ENCODE data around the gene CYP39A1. TPM values are rescaled to one million over a fixed set of nuclear protein-coding genes. Genes with fewer than 3 reads are reported as not detected.
A peak's percentile ranks its signal among the peaks of the same experiment; 100 is the strongest.

The CYP39A1 gene
- total RNA-seq, 1 experiment from 2014 or later: 0.54 TPM

DNA sequence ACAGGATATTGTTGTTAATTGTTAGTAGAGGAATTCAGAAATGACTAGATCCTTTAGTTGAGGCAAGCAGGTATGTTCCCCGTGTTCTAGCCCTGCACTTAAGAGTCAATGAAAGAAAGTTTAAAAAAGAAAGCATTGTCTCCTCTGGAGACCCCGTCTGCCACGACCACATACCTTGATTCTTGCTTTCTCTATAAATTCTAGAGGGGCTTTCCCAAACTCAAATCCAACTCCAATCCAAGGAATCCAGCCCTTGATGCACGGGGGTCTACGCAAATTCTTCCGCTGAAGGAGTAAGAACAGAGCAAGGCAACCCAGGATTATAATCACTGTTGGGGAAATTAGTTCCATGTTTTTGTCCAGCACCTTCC, 401 bp downstream of the CYP39A1 start (continued):
- TF ChIP-seq, protein P1, sequence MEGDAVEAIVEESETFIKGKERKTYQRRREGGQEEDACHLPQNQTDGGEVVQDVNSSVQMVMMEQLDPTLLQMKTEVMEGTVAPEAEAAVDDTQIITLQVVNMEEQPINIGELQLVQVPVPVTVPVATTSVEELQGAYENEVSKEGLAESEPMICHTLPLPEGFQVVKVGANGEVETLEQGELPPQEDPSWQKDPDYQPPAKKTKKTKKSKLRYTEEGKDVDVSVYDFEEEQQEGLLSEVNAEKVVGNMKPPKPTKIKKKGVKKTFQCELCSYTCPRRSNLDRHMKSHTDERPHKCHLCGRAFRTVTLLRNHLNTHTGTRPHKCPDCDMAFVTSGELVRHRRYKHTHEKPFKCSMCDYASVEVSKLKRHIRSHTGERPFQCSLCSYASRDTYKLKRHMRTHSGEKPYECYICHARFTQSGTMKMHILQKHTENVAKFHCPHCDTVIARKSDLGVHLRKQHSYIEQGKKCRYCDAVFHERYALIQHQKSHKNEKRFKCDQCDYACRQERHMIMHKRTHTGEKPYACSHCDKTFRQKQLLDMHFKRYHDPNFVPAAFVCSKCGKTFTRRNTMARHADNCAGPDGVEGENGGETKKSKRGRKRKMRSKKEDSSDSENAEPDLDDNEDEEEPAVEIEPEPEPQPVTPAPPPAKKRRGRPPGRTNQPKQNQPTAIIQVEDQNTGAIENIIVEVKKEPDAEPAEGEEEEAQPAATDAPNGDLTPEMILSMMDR (IDR thresholded peaks at IDR 0.05 in 2 of 3, conservative IDR thresholded peaks at IDR 0.05 in 1 of 3; ENCODE audit: borderline replicate concordance in 1 of 3, insufficient read depth in 1 of 3, low read depth in 2 of 3, low read length in 2 of 3): no peak

DNA sequence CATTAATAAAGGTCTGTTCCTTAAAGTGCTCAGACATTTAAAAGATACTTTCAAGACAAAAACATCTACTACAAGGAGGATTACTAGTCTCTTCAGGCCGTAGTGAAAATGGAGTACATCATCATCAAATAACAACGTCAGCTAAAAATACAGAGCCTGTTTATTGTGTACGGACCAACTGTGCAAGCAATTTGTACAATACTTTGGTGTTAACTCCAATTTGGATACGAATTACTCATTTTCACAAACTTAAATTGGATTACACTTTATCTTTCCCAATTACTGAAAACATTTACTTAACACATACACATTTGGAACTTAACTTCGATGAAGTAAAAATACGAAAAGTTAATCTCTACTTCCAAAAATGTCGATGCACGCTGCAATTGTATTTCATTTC, 802 bp downstream of the CYP39A1 start:
- Histone ChIP-seq H3K27ac (ENCODE audit: low read depth, low read length) (no peak overlapping the region), H3K9me2 (ENCODE audit: insufficient read depth) (no peaks in the 10 kb centered on the region), H3K4me1 (ENCODE audit: control insufficient read depth in 1 of 2, insufficient read depth in 2 of 2, low read length in 2 of 2) (peaks cover 3 to 28% of the 10 kb centered on the region in 2 experiments; a peak in 2 of 4 replicates), H4K20me1 (ENCODE audit: insufficient read depth) (no peaks in the 10 kb centered on the region), H3K9ac (ENCODE audit: low read length) (peak overlapping the region; percentile 68; the same call in 1 of the 2 replicates), H3K36me3 (ENCODE audit: control insufficient read depth in 1 of 2, insufficient read depth in 2 of 2, low read length in 2 of 2) (no peaks in the 10 kb centered on the region), H3K9me3 (ENCODE audit: control insufficient read depth in 1 of 2, insufficient read depth in 1 of 2, low read depth in 1 of 2, low read length in 2 of 2) (no peaks in the 10 kb centered on the region), H3K4me2 (ENCODE audit: low read length) (peak overlapping the region; percentile 97), H3K79me2 (ENCODE audit: insufficient read depth, low read length) (no peaks in the 10 kb centered on the region), H3K4me3 (replicated peaks in 1 of 2; ENCODE audit: low read depth in 1 of 2, low read length in 2 of 2) (peak overlapping the region; percentile 71 to 73), H3K27me3 (ENCODE audit: insufficient read depth, low read length) (no peaks in the 10 kb centered on the region), H2AFZ (ENCODE audit: low read depth, low read length, poor library complexity, severe bottlenecking) (peak overlapping the region; percentile 100)
- TF ChIP-seq, protein P1 (IDR thresholded peaks at IDR 0.05 in 2 of 3, conservative IDR thresholded peaks at IDR 0.05 in 1 of 3; ENCODE audit: borderline replicate concordance in 1 of 3, insufficient read depth in 1 of 3, low read depth in 2 of 3, low read length in 2 of 3): no peak
- no peak for TF ChIP-seq ELF1 (IDR thresholded peaks at IDR 0.05; ENCODE audit: borderline replicate concordance, low read depth)
- TF ChIP-seq RAD21 (IDR thresholded peaks at IDR 0.05; ENCODE audit: low read depth): no peak
- TF ChIP-seq CEBPB (IDR thresholded peaks at IDR 0.05; ENCODE audit: low read depth): no peak
- TF ChIP-seq POLR2AphosphoS5 (IDR thresholded peaks at IDR 0.05; ENCODE audit: low read depth, low read length): no peak
- no peak for TF ChIP-seq EZH2 (IDR thresholded peaks at IDR 0.05)
- TF ChIP-seq, protein P2, sequence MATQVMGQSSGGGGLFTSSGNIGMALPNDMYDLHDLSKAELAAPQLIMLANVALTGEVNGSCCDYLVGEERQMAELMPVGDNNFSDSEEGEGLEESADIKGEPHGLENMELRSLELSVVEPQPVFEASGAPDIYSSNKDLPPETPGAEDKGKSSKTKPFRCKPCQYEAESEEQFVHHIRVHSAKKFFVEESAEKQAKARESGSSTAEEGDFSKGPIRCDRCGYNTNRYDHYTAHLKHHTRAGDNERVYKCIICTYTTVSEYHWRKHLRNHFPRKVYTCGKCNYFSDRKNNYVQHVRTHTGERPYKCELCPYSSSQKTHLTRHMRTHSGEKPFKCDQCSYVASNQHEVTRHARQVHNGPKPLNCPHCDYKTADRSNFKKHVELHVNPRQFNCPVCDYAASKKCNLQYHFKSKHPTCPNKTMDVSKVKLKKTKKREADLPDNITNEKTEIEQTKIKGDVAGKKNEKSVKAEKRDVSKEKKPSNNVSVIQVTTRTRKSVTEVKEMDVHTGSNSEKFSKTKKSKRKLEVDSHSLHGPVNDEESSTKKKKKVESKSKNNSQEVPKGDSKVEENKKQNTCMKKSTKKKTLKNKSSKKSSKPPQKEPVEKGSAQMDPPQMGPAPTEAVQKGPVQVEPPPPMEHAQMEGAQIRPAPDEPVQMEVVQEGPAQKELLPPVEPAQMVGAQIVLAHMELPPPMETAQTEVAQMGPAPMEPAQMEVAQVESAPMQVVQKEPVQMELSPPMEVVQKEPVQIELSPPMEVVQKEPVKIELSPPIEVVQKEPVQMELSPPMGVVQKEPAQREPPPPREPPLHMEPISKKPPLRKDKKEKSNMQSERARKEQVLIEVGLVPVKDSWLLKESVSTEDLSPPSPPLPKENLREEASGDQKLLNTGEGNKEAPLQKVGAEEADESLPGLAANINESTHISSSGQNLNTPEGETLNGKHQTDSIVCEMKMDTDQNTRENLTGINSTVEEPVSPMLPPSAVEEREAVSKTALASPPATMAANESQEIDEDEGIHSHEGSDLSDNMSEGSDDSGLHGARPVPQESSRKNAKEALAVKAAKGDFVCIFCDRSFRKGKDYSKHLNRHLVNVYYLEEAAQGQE (IDR thresholded peaks at IDR 0.05; ENCODE audit: low read depth): no peak
- TF ChIP-seq, protein P3, sequence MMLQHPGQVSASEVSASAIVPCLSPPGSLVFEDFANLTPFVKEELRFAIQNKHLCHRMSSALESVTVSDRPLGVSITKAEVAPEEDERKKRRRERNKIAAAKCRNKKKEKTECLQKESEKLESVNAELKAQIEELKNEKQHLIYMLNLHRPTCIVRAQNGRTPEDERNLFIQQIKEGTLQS (IDR thresholded peaks at IDR 0.05): no peak
- no peak for TF ChIP-seq SIN3A (IDR thresholded peaks at IDR 0.05; ENCODE audit: low read depth)
- TF ChIP-seq, protein P4, sequence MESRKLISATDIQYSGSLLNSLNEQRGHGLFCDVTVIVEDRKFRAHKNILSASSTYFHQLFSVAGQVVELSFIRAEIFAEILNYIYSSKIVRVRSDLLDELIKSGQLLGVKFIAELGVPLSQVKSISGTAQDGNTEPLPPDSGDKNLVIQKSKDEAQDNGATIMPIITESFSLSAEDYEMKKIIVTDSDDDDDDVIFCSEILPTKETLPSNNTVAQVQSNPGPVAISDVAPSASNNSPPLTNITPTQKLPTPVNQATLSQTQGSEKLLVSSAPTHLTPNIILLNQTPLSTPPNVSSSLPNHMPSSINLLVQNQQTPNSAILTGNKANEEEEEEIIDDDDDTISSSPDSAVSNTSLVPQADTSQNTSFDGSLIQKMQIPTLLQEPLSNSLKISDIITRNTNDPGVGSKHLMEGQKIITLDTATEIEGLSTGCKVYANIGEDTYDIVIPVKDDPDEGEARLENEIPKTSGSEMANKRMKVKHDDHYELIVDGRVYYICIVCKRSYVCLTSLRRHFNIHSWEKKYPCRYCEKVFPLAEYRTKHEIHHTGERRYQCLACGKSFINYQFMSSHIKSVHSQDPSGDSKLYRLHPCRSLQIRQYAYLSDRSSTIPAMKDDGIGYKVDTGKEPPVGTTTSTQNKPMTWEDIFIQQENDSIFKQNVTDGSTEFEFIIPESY (IDR thresholded peaks at IDR 0.05; ENCODE audit: extremely low read depth, insufficient replicate concordance, low read length): no peak
- TF ChIP-seq JUND (IDR thresholded peaks at IDR 0.05): no peak
- TF ChIP-seq SP1 (IDR thresholded peaks at IDR 0.05; ENCODE audit: low read depth): no peak
- no peak for TF ChIP-seq ZNF274 (IDR thresholded peaks at IDR 0.05; ENCODE audit: low read depth, low read length)
- TF ChIP-seq YY1 (IDR thresholded peaks at IDR 0.05; ENCODE audit: extremely low read depth, insufficient replicate concordance, low read depth, low read length): no peak
- TF ChIP-seq CBX3 (IDR thresholded peaks at IDR 0.05; ENCODE audit: low read depth): no peak
- no TSS peak for BruUV-seq (replicated peaks)
- CTCF ChIA-PET: no interaction called here
- RAD21 ChIA-PET (ENCODE audit: low non-redundant PET in 1 of 2, low total read pairs in 2 of 2, uncharacterized antibody in 2 of 2, unreplicated experiment in 2 of 2): no interaction called here
- no peak for DNase-seq (ENCODE audit: low read depth, low spot score)
- POLR2A ChIA-PET: no interaction called here
- ATAC-seq: no peak
- intact Hi-C loops (cut with micrococcal nuclease): loop anchor here (5.0 kb wide), 1 partner anchor 395 kb away; no protein-coding TSS in a partner anchor
